Keratinocyte (primary cell): ENCODE results near the gene PRR11. TPM values are rescaled to one million over a fixed set of nuclear protein-coding genes. Genes with fewer than 3 reads are reported as not detected.

Experiments
- DNase-seq: peaks from one replicate; pipeline ENCODE4 v3.0.0-alpha.2; 2011; ENCODE audit warnings: low read depth, missing footprints, low spot score
- FAIRE-seq: peaks from 2 replicates; lab custom pipeline; 2011; peaks lifted over from hg19 to GRCh38; lab: Jason Lieb, UNC
- H2AFZ ChIP-seq: 2 replicates; pipeline ENCODE4 v1.6.0; 2012; ENCODE audit warnings: low read length, control low read depth, inconsistent platforms; ENCODE audit not compliant: control insufficient read depth
- H3K27ac ChIP-seq: 2 replicates; pipeline ENCODE4 v1.5.1; 2011; ENCODE audit warnings: low read length; ENCODE audit not compliant: control insufficient read depth, insufficient read depth
- H3K27me3 ChIP-seq: 3 replicates; pipeline ENCODE4 v1.6.0; 2011; ENCODE audit warnings: low read length; ENCODE audit not compliant: control insufficient read depth, insufficient read depth; ENCODE audit errors: extremely low read depth
- H3K36me3 ChIP-seq, 2 experiments: 2 replicates in 1 of 2; 3 replicates in 1 of 2; pipeline ENCODE4 v1.5.1; 2011; ENCODE audit warnings: low read length in 2 of 2, mild to moderate bottlenecking in 1 of 2; ENCODE audit not compliant: control insufficient read depth in 2 of 2, insufficient read depth in 2 of 2; ENCODE audit errors: extremely low read depth in 1 of 2
- H3K4me1 ChIP-seq: 3 replicates; pipeline ENCODE4 v1.5.1; 2011; ENCODE audit warnings: low read length; ENCODE audit not compliant: control insufficient read depth, insufficient read depth; ENCODE audit errors: extremely low read depth
- H3K4me2 ChIP-seq: 3 replicates; pipeline ENCODE4 v1.6.0; 2011; ENCODE audit warnings: low read depth, low read length; ENCODE audit not compliant: control insufficient read depth, insufficient read depth; ENCODE audit errors: extremely low read depth
- H3K4me3 ChIP-seq, 3 experiments: fragments of 200-600 bp in 1 of 3; sonication (generic) in 1 of 3; 2 replicates in 2 of 3; 3 replicates in 1 of 3; pipeline ENCODE4 v1.5.1; 2011 to 2016; ENCODE audit warnings: low read length in 3 of 3, mild to moderate bottlenecking in 3 of 3, control low read depth in 2 of 3, inconsistent platforms in 1 of 3, low read depth in 1 of 3, mixed read lengths in 1 of 3, mixed run types in 1 of 3, moderate library complexity in 1 of 3; ENCODE audit not compliant: control insufficient read depth in 2 of 3, insufficient read depth in 2 of 3; ENCODE audit errors: extremely low read depth in 1 of 3
- H3K79me2 ChIP-seq: 2 replicates; pipeline ENCODE4 v1.6.0; 2012; ENCODE audit warnings: low read length; ENCODE audit not compliant: control insufficient read depth, insufficient read depth
- H3K9ac ChIP-seq: 3 replicates; pipeline ENCODE4 v1.6.0; 2011; ENCODE audit warnings: low read length; ENCODE audit not compliant: control insufficient read depth, insufficient read depth; ENCODE audit errors: extremely low read depth
- H3K9me1 ChIP-seq: 3 replicates; pipeline ENCODE4 v1.6.0; 2011; ENCODE audit warnings: low read length; ENCODE audit not compliant: control insufficient read depth, insufficient read depth; ENCODE audit errors: extremely low read depth
- H3K9me3 ChIP-seq: 2 replicates; pipeline ENCODE4 v1.5.1; 2012; ENCODE audit warnings: low read depth, low read length; ENCODE audit not compliant: control insufficient read depth
- H4K20me1 ChIP-seq: 3 replicates; pipeline ENCODE4 v1.6.0; 2011; ENCODE audit warnings: low read length; ENCODE audit not compliant: control insufficient read depth, insufficient read depth; ENCODE audit errors: extremely low read depth
- CTCF ChIP-seq, 3 experiments: IDR thresholded peaks in 1 of 3; conservative IDR thresholded peaks in 1 of 3; optimal IDR thresholded peaks in 1 of 3; 2 replicates in 2 of 3; 3 replicates in 1 of 3; pipeline versions ENCODE3 to v1.5.1; 2011; ENCODE audit warnings: low read length in 3 of 3, mild to moderate bottlenecking in 3 of 3, moderate library complexity in 2 of 3, control low read depth in 1 of 3, inconsistent platforms in 1 of 3; ENCODE audit not compliant: insufficient read depth in 2 of 3; ENCODE audit errors: extremely low read depth in 1 of 3
- EZH2 ChIP-seq: IDR thresholded peaks from one replicate; pipeline ENCODE4 v1.6.1; 2012; ENCODE audit warnings: inconsistent platforms, mild to moderate bottlenecking, low read length, moderate library complexity
- dilution Hi-C: fragments of 300-500 bp; cut with MboI; formaldehyde crosslinking; loops from one replicate; pipeline ENCODE4 v1.7.0; 2020; ENCODE audit warnings: low sequenced_read_pairs; ENCODE audit not compliant: extremely low pct_ligation_motif_present
- polyA plus RNA-seq, 5 experiments: library from polyadenylated mRNA; depleted of rRNA in 3 of 5; stranded (reverse) in 3 of 5; stranded (forward) in 1 of 5; unstranded in 1 of 5; fragments of >200 nt; gene quantifications; 1 replicate in 1 of 5; 2 replicates in 3 of 5; 3 replicates in 1 of 5; pipeline versions ENCODE4 v1.2.1 to v1.2.3, GENCODE V29; 2011 to 2012; ENCODE audit warnings: missing spikeins in 2 of 5, low read depth in 1 of 5, low replicate concordance in 1 of 5
- small RNA-seq, 3 experiments: library from RNA; depleted of rRNA; stranded (forward); fragments of <200 nt; gene quantifications; one replicate each; pipeline ENCODE3, GENCODE V24; 2012; ENCODE audit warnings: low read depth in 3 of 3, low replicate concordance in 1 of 3; ENCODE audit not compliant: insufficient read length in 3 of 3

PRR11 gene
- polyA plus RNA-seq, 1 donor (not counting 4 experiments of a cell fraction or from before 2014, with no cell fraction given), result 40.1 TPM

- Histone ChIP-seq H2AFZ (no peak overlapping the region), H3K27me3 (no peaks in the 10 kb centered on the region), H4K20me1 (no peaks in the 10 kb centered on the region), H3K9me1 (no peaks in the 10 kb centered on the region), H3K4me2 (no peak overlapping the region), H3K9ac (no peak overlapping the region), H3K4me3 (no peak overlapping the region), H3K36me3 (no peaks in the 10 kb centered on the region), H3K79me2 (no peaks in the 10 kb centered on the region), H3K4me1 (no peaks in the 10 kb centered on the region), H3K9me3 (no peaks in the 10 kb centered on the region), H3K27ac (no peak overlapping the region)
- FAIRE-seq (no peak), DNase-seq (no peak)
- dilution Hi-C loops, result no loop called here
- TF ChIP-seq EZH2, result no peak
- no peak for TF ChIP-seq CTCF (optimal IDR thresholded peaks at IDR 0.05 in 1 of 3, IDR thresholded peaks at IDR 0.05 in 1 of 3, conservative IDR thresholded peaks at IDR 0.05 in 1 of 3; ENCODE audit: extremely low read depth in 1 of 3, insufficient read depth in 2 of 3, low read length in 3 of 3)
Measured at GRCh38 chr17:59244081-59244480, 88.5 kb downstream of the PRR11 start.

Small RNA genes within 50 kb of the gene (small RNA-seq; reads per million reads assigned to genes)
- gene MIR301A (373 to 23,810 (median 6,964) reads per million in 3 experiments), gene MIR454 (17.1 to 421 (median 151) reads per million in 3 experiments), gene RNU2-58P (0 to 0.25 (median 0.07) reads per million in 3 experiments)

Other genes starting within 250 kb of the PRR11 start
- 17.3 to 26.4 TPM (median 24.4 TPM) in 3 replicates for gene TRIM37, start 48.9 kb upstream of the PRR11 start, polyA plus RNA-seq
- gene SKA2, start 560 bp upstream of the PRR11 start, polyA plus RNA-seq, result 18.4 to 52.8 TPM (median 37.1 TPM) in 3 replicates
- gene SMG8, start 54.3 kb downstream of the PRR11 start, polyA plus RNA-seq, result 15.9 to 20.5 TPM (median 18.1 TPM) in 3 replicates
- gene GDPD1, start 64.8 kb downstream of the PRR11 start, polyA plus RNA-seq, result 1.4 to 3.3 TPM (median 2.8 TPM) in 3 replicates
- gene YPEL2, start 175.9 kb downstream of the PRR11 start, polyA plus RNA-seq, result 2.4 to 5.7 TPM (median 4.6 TPM) in 3 replicates